Common myeloid progenitor, CD34-positive (primary cell): ENCODE data around the gene DGLUCY.
"Not testable (repeated sequence)": the region's sequence is repeated elsewhere in the genome, so short reads cannot be mapped to it uniquely, and the experiment has no call there.

Experiments used
- CTCF ChIA-PET: fragments of 350-600 bp; sonication (Branson Sonifier 250); formaldehyde crosslinking; loops from one replicate; lab custom pipeline; 2021; ENCODE audit warnings: antibody characterized with exemption; lab: Charles Lee
- POLR2A ChIA-PET: fragments of 350-600 bp; sonication (Branson Sonifier 250); formaldehyde crosslinking; loops from one replicate; lab custom pipeline; 2021; ENCODE audit warnings: antibody characterized with exemption; lab: Charles Lee
- DNase-seq, 3 donors: peaks; one replicate each; pipeline versions ENCODE4 v3.0.0 to v3.0.0-alpha.2; 2013
- H3K27ac ChIP-seq, 2 experiments: 1 replicate in 1 of 2; 2 replicates in 1 of 2; pipeline ENCODE4 v1.7.0; 2013; ENCODE audit warnings: inconsistent platforms in 2 of 2, low read length in 2 of 2, mild to moderate bottlenecking in 2 of 2, low read depth in 1 of 2, moderate library complexity in 1 of 2; ENCODE audit not compliant: severe bottlenecking in 2 of 2, insufficient read depth in 1 of 2, poor library complexity in 1 of 2
- H3K27me3 ChIP-seq, 5 experiments: replicated peaks in 2 of 5; 1 replicate in 3 of 5; 2 replicates in 2 of 5; pipeline versions ENCODE4 v1.6.1 to v1.7.0; 2013; ENCODE audit warnings: low read length in 4 of 5, mild to moderate bottlenecking in 2 of 5, moderate library complexity in 2 of 5, inconsistent platforms in 1 of 5; ENCODE audit not compliant: insufficient read depth in 5 of 5, control insufficient read depth in 4 of 5
- H3K36me3 ChIP-seq, 4 experiments: 1 replicate in 2 of 4; 2 replicates in 2 of 4; pipeline versions ENCODE4 v1.6.1 to v1.7.0; 2013; ENCODE audit warnings: low read length in 3 of 4, control low read depth in 1 of 4, mild to moderate bottlenecking in 1 of 4; ENCODE audit not compliant: control insufficient read depth in 4 of 4, insufficient read depth in 4 of 4
- H3K4me1 ChIP-seq, 4 experiments: 1 replicate in 3 of 4; 2 replicates in 1 of 4; pipeline versions ENCODE4 v1.6.1 to v1.7.1; 2013; ENCODE audit warnings: low read length in 3 of 4, mild to moderate bottlenecking in 3 of 4, control low read depth in 1 of 4, inconsistent platforms in 1 of 4, moderate library complexity in 1 of 4; ENCODE audit not compliant: control insufficient read depth in 4 of 4, insufficient read depth in 4 of 4; ENCODE audit errors: control extremely low read depth in 1 of 4
- H3K4me3 ChIP-seq, 7 experiments: 1 replicate in 4 of 7; 2 replicates in 3 of 7; pipeline versions ENCODE4 v1.5.1 to v1.7.0; 2013; ENCODE audit warnings: mild to moderate bottlenecking in 7 of 7, low read length in 6 of 7, moderate library complexity in 6 of 7, inconsistent platforms in 2 of 7, low read depth in 2 of 7, control low read depth in 1 of 7; ENCODE audit not compliant: insufficient read depth in 4 of 7, control insufficient read depth in 1 of 7; ENCODE audit errors: extremely low read depth in 1 of 7
- H3K9me3 ChIP-seq, 5 experiments: 1 replicate in 4 of 5; 2 replicates in 1 of 5; pipeline versions ENCODE4 v1.6.1 to v1.7.1; 2013; ENCODE audit warnings: low read length in 4 of 5, mild to moderate bottlenecking in 2 of 5, inconsistent platforms in 1 of 5, low read depth in 1 of 5, moderate library complexity in 1 of 5; ENCODE audit not compliant: control insufficient read depth in 4 of 5, insufficient read depth in 2 of 5; ENCODE audit errors: control extremely low read depth in 1 of 5
- WGBS: methylation state at CpG from one replicate; pipeline ENCODE4 v1.1.5; 2013; ENCODE audit not compliant: insufficient coverage; 5-methylcytosine and 5-hydroxymethylcytosine counted together

DGLUCY gene

DNA sequence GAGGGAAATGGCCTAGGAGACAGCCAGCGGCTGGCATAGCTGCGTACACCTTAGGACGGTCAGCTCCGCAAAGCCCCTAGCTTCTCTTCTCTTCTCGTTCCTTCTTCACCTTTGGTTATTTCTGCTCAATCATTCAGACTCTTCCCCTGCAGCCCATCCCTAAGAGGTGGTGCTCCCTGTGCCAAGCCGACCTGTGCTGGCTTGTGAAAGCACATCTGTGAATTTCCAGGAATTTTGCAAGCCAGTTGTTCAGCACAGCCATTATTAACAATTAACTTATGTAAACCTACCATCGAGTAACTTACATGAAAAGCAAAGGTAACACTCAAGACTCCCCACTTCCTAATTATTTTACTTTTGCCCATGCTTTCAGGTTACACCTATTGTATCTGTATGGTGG is 151.5 kb downstream of the DGLUCY start:
- Histone ChIP-seq H3K36me3 (peaks cover 0 to 6% (median 3%) of the 10 kb centered on the region in 4 experiments), H3K4me1 (peaks cover 0 to 22% (median 19%) of the 10 kb centered on the region in 4 experiments), H3K4me3 (no peak overlapping the region), H3K9me3 (no peaks in the 10 kb centered on the region), H3K27ac (peak overlapping the region in 1 of 2 experiments; percentile 43), H3K27me3 (peaks cover 0 to 35% (median 12%) of the 10 kb centered on the region in 5 experiments)
- ChIA-PET CTCF (interaction anchor here (1.3 to 1.6 kb wide), 3 partner anchors 9 to 17 kb away, joined by 3 to 4 read pairs (median 4); no protein-coding TSS in a partner anchor), POLR2A (no interaction called here)
- no peak for DNase-seq
- WGBS: 98% methylated on average over 6 of the region's 7 CpGs

DNA sequence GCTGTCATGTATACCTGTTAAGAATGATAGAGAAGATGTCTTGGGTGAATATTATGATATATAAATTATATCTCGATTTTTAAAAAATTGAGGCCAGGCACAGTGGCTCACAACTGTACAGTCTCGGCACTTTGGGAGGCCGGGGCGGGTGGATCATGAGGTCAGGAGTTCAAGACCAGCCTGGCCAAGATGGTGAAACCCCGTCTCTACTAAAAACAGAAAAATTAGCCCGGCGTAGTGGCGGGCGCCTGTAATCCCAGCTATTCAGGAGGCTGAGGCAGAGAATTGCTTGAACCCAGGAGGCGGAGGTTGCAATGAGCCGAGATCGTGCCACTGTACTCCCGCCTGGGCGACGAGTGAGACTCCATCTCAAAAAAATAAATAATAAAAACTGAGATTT is 152.4 kb downstream of the DGLUCY start:
- H3K9me3 ChIP-seq, H3K36me3 ChIP-seq, POLR2A ChIA-PET, CTCF ChIA-PET, H3K27ac ChIP-seq, DNase-seq, H3K4me3 ChIP-seq: not testable (repeated sequence)
- 94% methylated on average over 9 of the region's 15 CpGs for WGBS
- peaks cover 0 to 15% (median 12%) of the 10 kb centered on the region in 4 experiments for H3K4me1 ChIP-seq
- H3K27me3 ChIP-seq: peaks cover 0 to 35% (median 12%) of the 10 kb centered on the region in 5 experiments

DNA sequence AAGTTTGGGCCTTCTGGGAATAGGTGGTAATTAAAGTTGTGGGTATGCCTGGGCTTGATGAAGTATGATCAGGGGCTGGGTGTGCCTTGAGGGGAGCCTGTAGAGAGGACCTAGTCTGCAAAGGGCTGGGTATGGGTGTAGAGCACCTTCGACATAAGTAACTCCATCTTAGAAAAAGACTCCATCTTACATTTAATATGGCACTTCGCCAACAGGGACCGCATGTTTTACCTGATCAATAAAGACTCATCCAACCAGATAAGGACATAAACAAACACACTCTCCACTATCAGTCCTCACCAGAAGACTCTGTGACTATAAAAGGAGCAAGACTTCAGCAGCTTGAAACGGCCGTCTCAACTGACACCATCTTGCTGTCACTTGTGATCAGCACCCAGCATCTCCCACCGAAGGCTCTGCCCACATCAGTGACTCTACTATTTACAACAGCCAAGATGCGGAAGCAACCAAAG is 154.1 kb downstream of the DGLUCY start:
- Histone ChIP-seq H3K27me3 (peaks cover 0 to 30% (median 12%) of the 10 kb centered on the region in 5 experiments), H3K36me3 (peaks cover 0 to 22% (median 11%) of the 10 kb centered on the region in 4 experiments), H3K9me3 (no peaks in the 10 kb centered on the region), H3K4me3 (no peak overlapping the region), H3K4me1 (peaks cover 0 to 12% (median 11%) of the 10 kb centered on the region in 4 experiments), H3K27ac (no peak overlapping the region)
- POLR2A ChIA-PET: no interaction called here
- 93% methylated on average over 4 of the region's 7 CpGs for WGBS
- no peak for DNase-seq
- CTCF ChIA-PET: interaction anchor here (1.7 kb wide), 1 partner anchor 40 kb away, joined by 4 read pairs; no protein-coding TSS in a partner anchor

DNA sequence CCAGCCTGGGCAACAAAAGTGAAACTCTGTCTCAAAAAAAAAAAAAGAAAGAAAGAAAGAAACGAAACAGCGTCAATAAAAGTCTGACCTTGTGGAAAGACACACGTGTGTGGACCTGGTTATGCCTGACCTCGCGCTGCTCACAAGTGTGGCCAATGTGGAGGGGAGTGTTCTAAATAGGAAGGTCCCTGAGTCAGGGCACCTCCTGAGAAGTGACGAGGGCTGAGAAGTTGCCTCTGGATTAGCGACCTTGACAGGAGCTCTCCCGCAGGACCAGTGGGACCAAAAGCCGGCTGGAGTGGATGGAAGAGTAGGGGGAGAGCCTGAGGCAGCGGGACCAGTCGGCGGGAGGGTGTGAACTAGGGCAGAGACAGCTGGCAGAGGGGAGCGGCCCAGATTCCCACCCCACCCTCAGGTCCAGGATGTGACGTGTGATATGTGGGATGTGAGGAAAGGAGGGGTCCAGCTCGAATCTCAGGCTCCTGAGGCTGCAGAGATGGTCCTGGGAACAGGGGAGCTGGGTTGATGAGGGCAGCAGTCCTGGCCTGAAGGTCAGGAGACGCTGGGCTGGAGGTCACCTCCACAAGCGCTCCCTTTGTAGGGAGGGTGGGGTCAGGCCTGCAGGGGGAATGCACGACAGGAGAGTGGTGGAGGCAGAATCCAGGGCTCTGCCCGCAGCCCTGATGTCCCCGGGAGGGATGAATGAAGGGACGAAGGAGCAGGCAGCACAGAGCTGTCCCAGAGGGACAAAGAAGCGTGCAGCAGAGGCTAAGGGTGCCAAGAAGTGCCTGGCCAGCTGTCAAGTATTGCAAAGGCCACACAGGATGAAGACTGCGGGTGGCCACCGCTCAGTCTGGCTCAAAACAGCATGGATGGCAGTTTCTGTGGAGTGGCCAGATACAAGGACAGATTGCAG is 155.5 kb downstream of the DGLUCY start:
- Histone ChIP-seq H3K4me3 (no peak overlapping the region), H3K36me3 (peaks cover under 1 to 36% (median 21%) of the 10 kb centered on the region in 4 experiments), H3K9me3 (no peaks in the 10 kb centered on the region), H3K27me3 (peaks cover 0 to 17% (median 9%) of the 10 kb centered on the region in 5 experiments), H3K4me1 (peaks cover 0 to 7% (median 6%) of the 10 kb centered on the region in 4 experiments), H3K27ac (no peak overlapping the region)
- ChIA-PET CTCF (interaction anchor here (1.1 to 1.7 kb wide), 4 partner anchors 9 to 41 kb away, joined by 3 to 7 read pairs (median 4); no protein-coding TSS in a partner anchor), POLR2A (no interaction called here)
- WGBS: 94% methylated on average over 19 of the region's 24 CpGs
- no peak for DNase-seq

DNA sequence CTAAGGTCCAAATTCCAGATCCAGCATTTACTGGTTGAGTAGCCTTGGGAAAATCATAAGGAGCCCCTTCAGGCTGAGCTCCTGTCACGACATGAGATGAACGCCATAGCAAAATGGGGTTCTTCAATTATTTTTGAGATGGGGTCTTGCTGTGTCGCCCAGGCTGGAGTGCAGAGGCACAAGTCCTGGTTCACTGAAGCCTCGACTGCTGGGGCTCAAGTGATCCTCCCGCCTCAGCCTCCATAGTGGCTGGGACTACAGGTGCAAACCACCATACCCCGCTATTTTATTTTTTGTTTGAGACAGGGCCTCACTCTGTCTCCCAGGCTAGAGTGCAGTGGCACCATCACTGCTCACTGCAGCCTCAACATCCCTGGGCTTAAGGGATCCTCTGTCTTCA is 156.3 kb downstream of the DGLUCY start:
- Histone ChIP-seq H3K36me3 (peaks cover 5 to 44% (median 24%) of the 10 kb centered on the region in 4 experiments), H3K27ac (no peak overlapping the region), H3K9me3 (no peaks in the 10 kb centered on the region), H3K4me1 (no peaks in the 10 kb centered on the region), H3K27me3 (peaks cover 0 to 8% (median 6%) of the 10 kb centered on the region in 5 experiments), H3K4me3 (no peak overlapping the region)
- ChIA-PET POLR2A (no interaction called here), CTCF (interaction anchor here (0.6 to 1.6 kb wide), 3 partner anchors 9 to 17 kb away, joined by 3 to 7 read pairs (median 4); no protein-coding TSS in a partner anchor)
- DNase-seq: no peak
- WGBS: over 99% methylated on average over 6 of the region's 6 CpGs

DNA sequence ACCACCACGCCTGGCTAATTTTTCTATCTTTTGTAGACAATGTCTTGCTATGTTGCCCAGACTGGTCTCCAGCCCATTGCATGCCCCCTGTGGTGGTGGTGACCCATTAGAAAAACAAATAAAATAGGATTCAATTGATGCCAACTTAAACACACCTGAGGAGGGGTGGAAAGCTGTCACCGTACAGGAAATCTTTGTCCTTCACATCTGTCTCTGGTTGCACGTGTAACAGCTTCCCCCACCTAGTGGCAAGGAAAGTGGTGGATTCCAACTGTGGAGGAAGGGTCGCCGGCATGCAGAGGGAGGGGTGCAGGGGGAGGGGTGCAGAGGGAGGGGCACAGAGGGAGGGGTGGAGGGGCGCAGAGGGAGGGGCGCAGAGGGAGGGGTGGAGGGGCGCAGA is 156.7 kb downstream of the DGLUCY start:
- H3K9me3 ChIP-seq: no peaks in the 10 kb centered on the region
- 100% methylated on average over 2 of the region's 8 CpGs for WGBS
- no peak overlapping the region for H3K4me3 ChIP-seq
- no peaks in the 10 kb centered on the region for H3K4me1 ChIP-seq
- H3K27ac ChIP-seq: no peak overlapping the region
- peaks cover 0 to 4% (median 3%) of the 10 kb centered on the region in 5 experiments for H3K27me3 ChIP-seq
- POLR2A ChIA-PET: no interaction called here
- CTCF ChIA-PET: interaction anchor here (0.6 to 1.6 kb wide), 3 partner anchors 10 to 17 kb away, joined by 3 to 7 read pairs (median 4); no protein-coding TSS in a partner anchor
- DNase-seq: no peak
- H3K36me3 ChIP-seq: peaks cover 5 to 48% (median 26%) of the 10 kb centered on the region in 4 experiments
